A549 treated with AZD9567 at 1 μM for 4 hours (cell line): ENCODE data around the gene RRM2. TPM values are rescaled to one million over a fixed set of nuclear protein-coding genes. Genes with fewer than 3 reads are reported as not detected.

Source experiments
- total RNA-seq: library from RNA; stranded (reverse); fragments of 200-300 nt; extraction: Qiagen RNA extraction; gene quantifications from 5 replicates; pipeline ENCODE4 v1.2.3, GENCODE V29; 2022; ENCODE audit not compliant: insufficient read depth

Gene RRM2
- 195 to 236 TPM (median 224 TPM) in 5 replicates for total RNA-seq

GRCh38 chr2:10122500-10123280, at the start of gene RRM2:
TSS of gene RRM2 (plus strand) at chr2:10122739. CDS start at chr2:10122799, 60 bp downstream.

GRCh38 chr2:10079870-10080535, 42.5 kb upstream of the RRM2 start, which contains the start of gene CYS1:
TSS of gene CYS1 (minus strand) at chr2:10080411. CDS start at chr2:10080223, 188 bp downstream.

Other genes starting within 250 kb of the RRM2 start
- gene GRHL1, start 171.0 kb upstream of the RRM2 start, total RNA-seq, result 0.59 to 1.3 TPM (median 1.1 TPM) in 4 of 5 replicates, not detected in the other
- gene KLF11, start 79.2 kb upstream of the RRM2 start, total RNA-seq, result 2.8 to 6.4 TPM (median 3.8 TPM) in 5 replicates
- 1.2 to 1.9 TPM (median 1.4 TPM) in 5 replicates for gene CYS1, start 42.3 kb upstream of the RRM2 start, total RNA-seq
- gene HPCAL1, start 180.2 kb downstream of the RRM2 start, total RNA-seq, result 170 to 236 TPM (median 215 TPM) in 5 replicates